Astrocyte of the cerebellum (primary cell): ENCODE results near the gene PDE11A.

ENCODE experiments used
- DNase-seq: peaks from one replicate; pipeline ENCODE4 v3.0.0-alpha.2; 2011; ENCODE audit warnings: low read depth
- H3K4me3 ChIP-seq: 2 replicates; pipeline ENCODE4 v1.5.1; 2011; ENCODE audit warnings: mild to moderate bottlenecking, low read depth, low read length, moderate library complexity
- in situ Hi-C: cut with HindIII; loops from 2 replicates; pipeline ENCODE4 v1.10.0; 2017; ENCODE audit warnings: low sequenced_read_pairs
- TF ChIP-seq, protein P1 (sequence below): IDR thresholded peaks from 2 replicates; pipeline ENCODE4 v1.5.1; 2012; ENCODE audit warnings: low read length, low read depth, moderate library complexity, mild to moderate bottlenecking; ENCODE audit errors: missing control alignments

Gene PDE11A

GRCh38 chr2:177582000-177582399 lies 490.6 kb downstream of the PDE11A start:
- in situ Hi-C loops, result no loop called here
- no peak for DNase-seq
- H3K4me3 ChIP-seq, result no peak overlapping the region
- TF ChIP-seq, protein P1, sequence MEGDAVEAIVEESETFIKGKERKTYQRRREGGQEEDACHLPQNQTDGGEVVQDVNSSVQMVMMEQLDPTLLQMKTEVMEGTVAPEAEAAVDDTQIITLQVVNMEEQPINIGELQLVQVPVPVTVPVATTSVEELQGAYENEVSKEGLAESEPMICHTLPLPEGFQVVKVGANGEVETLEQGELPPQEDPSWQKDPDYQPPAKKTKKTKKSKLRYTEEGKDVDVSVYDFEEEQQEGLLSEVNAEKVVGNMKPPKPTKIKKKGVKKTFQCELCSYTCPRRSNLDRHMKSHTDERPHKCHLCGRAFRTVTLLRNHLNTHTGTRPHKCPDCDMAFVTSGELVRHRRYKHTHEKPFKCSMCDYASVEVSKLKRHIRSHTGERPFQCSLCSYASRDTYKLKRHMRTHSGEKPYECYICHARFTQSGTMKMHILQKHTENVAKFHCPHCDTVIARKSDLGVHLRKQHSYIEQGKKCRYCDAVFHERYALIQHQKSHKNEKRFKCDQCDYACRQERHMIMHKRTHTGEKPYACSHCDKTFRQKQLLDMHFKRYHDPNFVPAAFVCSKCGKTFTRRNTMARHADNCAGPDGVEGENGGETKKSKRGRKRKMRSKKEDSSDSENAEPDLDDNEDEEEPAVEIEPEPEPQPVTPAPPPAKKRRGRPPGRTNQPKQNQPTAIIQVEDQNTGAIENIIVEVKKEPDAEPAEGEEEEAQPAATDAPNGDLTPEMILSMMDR, result no peak

DNA sequence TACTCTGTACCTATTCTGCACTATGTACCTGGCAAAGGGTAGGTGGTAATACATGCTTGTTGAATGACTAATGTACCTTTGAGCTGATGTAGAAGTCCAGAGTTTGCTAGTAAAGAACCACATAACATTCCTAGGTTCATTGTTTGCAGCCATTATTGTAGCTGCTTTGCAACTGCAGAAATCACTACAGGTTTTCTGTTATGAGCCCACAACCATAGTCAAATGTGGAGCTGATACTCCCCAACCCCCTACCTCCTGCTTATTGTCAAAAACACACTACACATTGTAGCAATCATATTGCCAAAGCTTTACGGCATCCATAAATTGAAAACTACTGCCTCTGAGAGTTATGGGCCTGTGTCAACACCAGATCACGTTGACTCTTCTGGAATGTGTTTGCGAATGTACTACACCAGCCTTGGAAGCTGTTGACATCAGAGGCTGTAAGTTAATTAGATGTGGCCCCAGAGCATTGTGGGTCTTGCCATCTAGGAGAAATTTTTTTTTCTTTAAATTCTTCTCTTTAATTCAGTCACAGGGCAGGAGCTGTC lies 493.0 kb downstream of the PDE11A start:
- DNase-seq, result no peak
- no peak overlapping the region for H3K4me3 ChIP-seq
- TF ChIP-seq, protein P1, result no peak
- in situ Hi-C loops, result no loop called here

- in situ Hi-C loops, result no loop called here
- DNase-seq, result no peak
- TF ChIP-seq, protein P1, result no peak
- H3K4me3 ChIP-seq, result no peak overlapping the region
Observed at GRCh38 chr2:177578454-177578853, 494.1 kb downstream of the PDE11A start.

DNA sequence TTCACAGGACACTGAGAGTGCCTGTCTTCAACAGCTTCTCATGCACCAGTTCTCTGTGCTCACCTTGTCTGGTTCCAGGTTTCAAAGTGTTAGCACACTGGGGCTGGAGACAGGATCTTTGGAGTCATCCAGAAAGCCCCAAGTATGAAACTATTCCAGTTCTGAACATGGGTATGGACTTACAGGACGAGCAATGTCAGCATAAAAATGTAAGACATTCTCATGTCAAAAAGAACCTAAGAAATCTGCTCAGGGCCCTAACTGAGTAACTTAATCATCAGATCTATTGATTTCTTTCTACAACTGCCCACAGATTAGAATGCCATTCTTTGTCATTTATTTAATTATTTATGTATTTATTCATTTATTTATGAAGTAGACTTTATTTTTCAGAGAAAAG lies 495.5 kb downstream of the PDE11A start:
- TF ChIP-seq, protein P1, result no peak
- in situ Hi-C loops, result no loop called here
- no peak for DNase-seq
- no peak overlapping the region for H3K4me3 ChIP-seq

GRCh38 chr2:177575358-177575757 lies 497.2 kb downstream of the PDE11A start:
- no peak for DNase-seq
- TF ChIP-seq, protein P1, result no peak
- in situ Hi-C loops, result no loop called here
- no peak overlapping the region for H3K4me3 ChIP-seq

GRCh38 chr2:177574356-177574755 lies 498.2 kb downstream of the PDE11A start:
- TF ChIP-seq, protein P1, result no peak
- in situ Hi-C loops, result no loop called here
- DNase-seq, result no peak
- no peak overlapping the region for H3K4me3 ChIP-seq
